CD4-positive, alpha-beta T cell treated with Interleukin-17A for 4 hours (primary cell): ENCODE measurements around the gene SMIM20.

ENCODE experiments used
- DNase-seq: peaks from one replicate; pipeline ENCODE4 v3.0.0-alpha.2; 2020; ENCODE audit warnings: mixed read lengths

SMIM20 gene

GRCh38 chr4:25962393-25962792, 48.4 kb downstream of the SMIM20 start:
- no peak for DNase-seq

- DNase-seq = no peak
Measured at GRCh38 chr4:25965629-25966028, 51.6 kb downstream of the SMIM20 start.

- no peak for DNase-seq
Measured at GRCh38 chr4:25966171-25966570, 52.2 kb downstream of the SMIM20 start.

GRCh38 chr4:25969374-25970155, 55.5 kb downstream of the SMIM20 start:
- no peak for DNase-seq

DNA sequence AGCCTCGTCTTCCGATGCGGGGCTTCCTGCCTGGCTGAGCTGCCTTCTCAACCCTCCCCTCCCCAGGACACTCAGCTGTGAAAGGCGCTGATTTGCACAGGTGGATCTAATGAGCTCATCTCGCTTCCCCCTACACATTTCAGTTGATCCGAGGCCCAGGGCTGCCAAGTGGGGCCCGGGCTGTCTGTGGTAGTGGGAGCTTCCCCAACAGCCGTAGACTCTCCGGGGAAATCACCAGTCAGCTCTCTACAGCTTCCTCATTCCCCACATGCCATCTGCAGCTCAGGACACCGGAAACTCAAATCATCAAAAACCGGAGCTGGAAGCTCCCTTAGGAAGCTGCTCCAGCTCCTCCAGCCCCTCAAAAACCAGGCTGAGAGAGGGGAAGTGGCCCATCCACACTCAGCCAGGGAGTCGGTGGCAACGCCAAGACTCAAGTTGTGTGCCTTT, 56.2 kb downstream of the SMIM20 start:
- DNase-seq = no peak

DNA sequence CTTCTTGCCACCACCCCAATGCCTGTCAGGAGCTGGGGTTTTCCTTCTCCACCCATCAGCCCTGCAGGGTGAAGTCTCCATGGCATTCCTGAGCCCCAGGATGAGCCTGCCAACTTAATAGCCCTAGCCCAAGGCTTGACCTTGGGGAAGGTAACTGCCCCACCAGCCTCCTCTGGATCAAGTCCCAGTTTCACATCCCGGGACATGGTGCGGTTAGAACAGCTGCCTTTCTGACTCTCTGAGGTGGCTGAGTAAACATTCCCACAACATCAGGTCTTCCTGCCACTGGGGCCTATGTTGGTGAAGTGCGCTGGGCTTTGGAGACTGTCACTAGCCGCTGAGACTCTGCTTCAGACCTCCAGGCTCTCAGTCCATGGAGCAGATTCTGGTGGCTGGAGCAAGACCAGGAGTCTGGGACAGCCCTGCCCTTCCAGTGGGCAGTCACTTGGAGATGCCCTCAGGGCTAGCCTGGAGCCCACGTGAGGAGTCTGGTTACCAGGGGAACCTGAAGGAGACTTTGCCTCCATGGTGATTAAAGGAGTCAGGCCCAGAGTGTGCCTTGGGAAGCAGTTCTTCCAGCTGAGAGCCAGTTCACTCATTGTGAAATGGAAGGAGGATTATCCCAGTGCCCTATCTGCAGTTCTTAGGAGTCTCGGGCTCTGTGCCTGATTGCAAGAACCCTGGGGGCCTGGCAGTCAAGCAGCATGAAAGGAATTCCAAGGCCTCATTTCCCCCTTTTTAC, 56.8 kb downstream of the SMIM20 start:
- DNase-seq = no peak

GRCh38 chr4:25972366-25972765, 58.3 kb downstream of the SMIM20 start:
- DNase-seq = no peak

DNA sequence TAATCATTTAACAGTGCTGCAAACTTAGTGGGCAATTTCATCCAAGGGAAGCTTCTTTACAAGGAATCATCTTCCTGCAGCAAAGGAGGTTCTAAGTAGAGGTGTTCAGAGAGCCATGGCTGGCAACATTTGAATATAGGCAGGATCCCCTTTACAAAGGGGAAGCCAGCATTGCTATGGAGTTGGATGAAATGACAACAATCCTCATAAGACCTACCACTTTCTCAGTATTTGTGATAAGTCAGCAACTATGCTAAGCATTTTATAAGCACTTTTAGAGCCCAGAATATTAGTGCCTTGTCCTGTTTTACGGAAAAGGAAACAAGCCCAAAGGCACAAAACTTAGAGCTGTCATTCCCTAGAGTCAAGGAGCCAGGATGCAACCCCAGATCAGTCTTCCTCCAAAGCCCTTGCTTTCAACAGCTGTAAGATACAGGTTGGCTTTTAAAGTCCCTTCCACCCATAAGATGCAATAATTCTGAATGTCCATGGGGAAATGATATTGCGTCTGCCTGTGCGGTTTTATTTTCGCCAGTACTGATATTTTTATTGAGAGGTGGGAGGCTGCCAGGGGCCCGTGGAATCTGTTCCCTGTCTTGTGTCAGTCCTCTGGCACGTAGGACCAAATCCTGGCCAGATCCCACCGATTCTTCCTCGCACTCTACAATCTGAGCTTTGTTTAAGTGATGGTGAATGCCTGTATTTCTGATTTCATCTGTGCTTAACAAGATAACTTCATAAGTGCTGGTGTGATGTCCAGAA, 59.1 kb downstream of the SMIM20 start:
- DNase-seq = no peak

GRCh38 chr4:25976780-25977179, 62.8 kb downstream of the SMIM20 start:
- no peak for DNase-seq

- no peak for DNase-seq
Measured at GRCh38 chr4:25977397-25978170, 63.6 kb downstream of the SMIM20 start.

DNA sequence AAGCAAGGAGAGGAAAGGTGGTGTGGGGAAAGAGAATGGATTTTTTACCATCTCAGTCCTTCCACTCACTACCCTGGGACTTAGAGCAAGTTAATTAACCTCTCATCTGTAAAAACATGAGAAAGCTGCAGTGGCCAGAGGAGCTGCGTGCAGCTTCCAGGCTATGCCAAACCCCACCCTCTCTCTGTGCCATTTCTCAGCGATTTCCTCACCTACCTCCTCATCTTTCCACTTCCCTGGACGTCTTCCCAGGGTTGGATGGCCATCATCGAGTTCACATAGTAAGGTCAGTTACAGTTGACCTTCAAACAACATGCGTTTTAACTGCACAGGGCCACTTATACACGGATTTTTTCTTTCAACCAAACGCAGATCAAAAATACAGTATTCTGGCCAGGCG, 64.3 kb downstream of the SMIM20 start:
- DNase-seq = no peak
